SJSA1 (cell line): Measurements from ENCODE around the gene FRMD6. TPM values are rescaled to one million over a fixed set of nuclear protein-coding genes. Genes with fewer than 3 reads are reported as not detected.

Experiments used
- DNase-seq, 2 experiments: peaks; one replicate each; pipeline ENCODE4 v3.0.0-alpha.2; 2015 to 2020; ENCODE audit warnings: low spot score in 2 of 2, low read depth in 1 of 2
- H3K27ac ChIP-seq: fragments of 250-450 bp; sonication (Bioruptor Pico); 2 replicates; pipeline ENCODE4 v1.5.1; 2020; ENCODE audit warnings: mild to moderate bottlenecking, moderate library complexity
- H3K27me3 ChIP-seq: fragments of 250-450 bp; sonication (Bioruptor Pico); replicated peaks from 2 replicates; pipeline ENCODE4 v1.5.1; 2020; ENCODE audit warnings: mild to moderate bottlenecking, moderate library complexity
- H3K36me3 ChIP-seq: fragments of 250-450 bp; sonication (Bioruptor Pico); 2 replicates; pipeline ENCODE4 v1.5.1; 2020; ENCODE audit warnings: mild to moderate bottlenecking
- H3K4me1 ChIP-seq: fragments of 250-450 bp; sonication (Bioruptor Pico); replicated peaks from 2 replicates; pipeline ENCODE4 v1.6.1; 2021; ENCODE audit warnings: mild to moderate bottlenecking
- H3K4me3 ChIP-seq: fragments of 250-450 bp; sonication (Bioruptor Pico); 2 replicates; pipeline ENCODE4 v1.5.1; 2020; ENCODE audit warnings: mild to moderate bottlenecking
- H3K9me3 ChIP-seq: fragments of 250-450 bp; sonication (Bioruptor Pico); replicated peaks from 2 replicates; pipeline ENCODE4 v1.5.1; 2020; ENCODE audit warnings: mild to moderate bottlenecking
- total RNA-seq: library from RNA; depleted of rRNA; stranded (reverse); fragments of >200 nt; shearing (Covaris generic); gene quantifications from 2 replicates; pipeline ENCODE4 v1.2.3, GENCODE V29; 2014

The FRMD6 gene
- total RNA-seq, 1 experiment from 2014 or later: 108 TPM

GRCh38 chr14:51663783-51664326 lies 12.1 kb downstream of the FRMD6 start:
- H3K36me3 ChIP-seq: peaks cover 71% of the 10 kb centered on the region

GRCh38 chr14:51666070-51666469 lies 14.4 kb downstream of the FRMD6 start:
- peaks cover 17% of the 10 kb centered on the region for H3K4me1 ChIP-seq
- H3K36me3 ChIP-seq: peaks cover 55% of the 10 kb centered on the region
- H3K4me3 ChIP-seq: no peak overlapping the region
- no peak overlapping the region for H3K27ac ChIP-seq
- no peaks in the 10 kb centered on the region for H3K27me3 ChIP-seq
- no peaks in the 10 kb centered on the region for H3K9me3 ChIP-seq
- DNase-seq: no peak

More at GRCh38 chr14:51663783-51664326, 12.1 kb downstream of the FRMD6 start:
- Histone ChIP-seq H3K27ac (no peak overlapping the region), H3K27me3 (no peaks in the 10 kb centered on the region), H3K4me1 (peaks cover 17% of the 10 kb centered on the region), H3K9me3 (no peaks in the 10 kb centered on the region), H3K4me3 (no peak overlapping the region)
- no peak for DNase-seq

GRCh38 chr14:51666826-51667225 lies 15.1 kb downstream of the FRMD6 start:
- no peak for DNase-seq
- Histone ChIP-seq H3K27ac (peak overlapping the region; percentile 26; the same call in 1 of the 2 replicates), H3K4me1 (peaks cover 21% of the 10 kb centered on the region), H3K27me3 (no peaks in the 10 kb centered on the region), H3K4me3 (no peak overlapping the region), H3K9me3 (no peaks in the 10 kb centered on the region), H3K36me3 (peaks cover 55% of the 10 kb centered on the region)

GRCh38 chr14:51668870-51669269 lies 17.2 kb downstream of the FRMD6 start:
- H3K27me3 ChIP-seq: no peaks in the 10 kb centered on the region
- no peak overlapping the region for H3K4me3 ChIP-seq
- DNase-seq: no peak
- H3K36me3 ChIP-seq: peaks cover 42% of the 10 kb centered on the region
- no peak overlapping the region for H3K27ac ChIP-seq
- no peaks in the 10 kb centered on the region for H3K9me3 ChIP-seq
- H3K4me1 ChIP-seq: peaks cover 27% of the 10 kb centered on the region

GRCh38 chr14:51674294-51675002 lies 22.7 kb downstream of the FRMD6 start:
- 0 out of 2 replicates have a peak, but pooled peaks cover 2% of the 10 kb centered on the region for H3K9me3 ChIP-seq
- peaks cover 32% of the 10 kb centered on the region for H3K36me3 ChIP-seq
- peaks cover 53% of the 10 kb centered on the region for H3K4me1 ChIP-seq
- H3K27ac ChIP-seq: peak overlapping the region; percentile 37
- no peak overlapping the region for H3K4me3 ChIP-seq
- peak in 1 of 2 experiments; percentile 47 for DNase-seq
- no peaks in the 10 kb centered on the region for H3K27me3 ChIP-seq

DNA sequence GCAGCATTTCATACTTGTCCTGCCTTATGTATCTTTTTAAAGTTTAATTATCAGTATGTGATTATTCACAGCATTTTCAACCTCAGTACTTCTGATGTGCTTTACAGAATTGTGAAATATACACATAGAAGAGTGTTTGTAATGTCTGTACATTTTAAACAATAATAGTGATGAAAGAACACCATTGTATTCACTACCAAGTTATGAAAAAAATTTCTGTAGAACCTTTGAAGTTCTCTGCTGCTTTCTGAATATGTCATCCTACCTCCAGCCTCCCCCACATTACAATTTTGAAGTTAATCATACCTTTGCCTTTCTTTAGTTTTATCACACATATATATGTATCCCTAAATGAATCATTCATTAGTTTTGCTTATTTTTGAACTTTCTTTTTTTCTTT lies 24.8 kb downstream of the FRMD6 start:
- Histone ChIP-seq H3K36me3 (peaks cover 28% of the 10 kb centered on the region), H3K4me1 (peaks cover 55% of the 10 kb centered on the region), H3K27me3 (no peaks in the 10 kb centered on the region), H3K27ac (peak overlapping the region; percentile 42), H3K4me3 (no peak overlapping the region), H3K9me3 (0 out of 2 replicates have a peak, but pooled peaks cover 2% of the 10 kb centered on the region)
- DNase-seq: no peak

DNA sequence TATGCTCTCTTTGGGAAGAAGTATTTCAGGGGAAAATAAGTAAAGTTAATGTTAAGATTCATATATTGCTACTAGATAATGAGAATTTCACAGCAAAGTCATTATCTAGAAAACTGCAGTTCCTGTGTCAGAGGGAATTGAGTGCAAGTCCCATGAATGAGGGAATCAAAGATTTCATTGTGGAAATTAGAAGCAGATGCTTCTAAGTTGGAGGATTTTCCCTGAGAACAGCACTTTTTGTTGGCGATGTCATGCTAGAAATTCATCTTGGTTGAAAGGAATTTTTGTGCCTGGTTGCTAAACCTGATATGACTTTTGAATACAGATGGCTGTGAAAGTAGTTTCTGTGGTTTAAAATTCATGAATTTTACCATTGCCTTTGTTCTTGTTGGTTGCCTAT lies 25.6 kb downstream of the FRMD6 start:
- Histone ChIP-seq H3K36me3 (peaks cover 20% of the 10 kb centered on the region), H3K27me3 (no peaks in the 10 kb centered on the region), H3K4me3 (no peak overlapping the region), H3K4me1 (peaks cover 51% of the 10 kb centered on the region), H3K27ac (peak overlapping the region; percentile 42), H3K9me3 (0 out of 2 replicates have a peak, but pooled peaks cover 2% of the 10 kb centered on the region)
- DNase-seq: peak in 1 of 2 experiments; percentile 41

- H3K4me1 ChIP-seq: peaks cover 51% of the 10 kb centered on the region
- peak overlapping the region; percentile 42 for H3K27ac ChIP-seq
- H3K4me3 ChIP-seq: no peak overlapping the region
- H3K27me3 ChIP-seq: no peaks in the 10 kb centered on the region
- peaks cover 25% of the 10 kb centered on the region for H3K36me3 ChIP-seq
- DNase-seq: no peak
- 0 out of 2 replicates have a peak, but pooled peaks cover 2% of the 10 kb centered on the region for H3K9me3 ChIP-seq
Observed at GRCh38 chr14:51677738-51678137, 26.0 kb downstream of the FRMD6 start.

DNA sequence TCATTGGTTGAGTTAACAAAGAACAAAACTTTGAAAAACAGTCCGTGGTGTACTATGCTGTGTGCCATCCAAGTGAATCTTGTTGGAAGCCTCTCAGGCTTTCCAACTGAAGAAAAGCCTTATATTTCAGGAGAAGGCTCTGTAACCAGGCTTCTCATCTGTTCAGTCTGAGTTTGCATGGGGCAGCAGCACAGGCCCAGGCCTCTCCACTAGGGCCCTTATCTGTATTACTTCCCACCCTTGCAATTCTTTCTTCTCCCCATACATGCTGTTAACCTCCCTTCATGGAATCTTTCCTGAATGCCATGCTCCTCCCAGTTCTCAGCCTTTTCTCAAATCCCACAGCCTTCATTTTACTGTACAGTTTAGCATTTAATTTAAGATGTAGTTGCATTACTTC lies 28.3 kb downstream of the FRMD6 start:
- H3K27ac ChIP-seq: no peak overlapping the region
- H3K4me3 ChIP-seq: no peak overlapping the region
- no peaks in the 10 kb centered on the region for H3K27me3 ChIP-seq
- peaks cover 34% of the 10 kb centered on the region for H3K4me1 ChIP-seq
- no peak for DNase-seq
- peaks cover 23% of the 10 kb centered on the region for H3K36me3 ChIP-seq
- H3K9me3 ChIP-seq: 0 out of 2 replicates have a peak, but pooled peaks cover 2% of the 10 kb centered on the region

GRCh38 chr14:51681411-51681810 lies 29.7 kb downstream of the FRMD6 start:
- DNase-seq: no peak
- Histone ChIP-seq H3K36me3 (peaks cover 21% of the 10 kb centered on the region), H3K27me3 (no peaks in the 10 kb centered on the region), H3K9me3 (0 out of 2 replicates have a peak, but pooled peaks cover 2% of the 10 kb centered on the region), H3K27ac (no peak overlapping the region), H3K4me3 (no peak overlapping the region), H3K4me1 (peaks cover 22% of the 10 kb centered on the region)

DNA sequence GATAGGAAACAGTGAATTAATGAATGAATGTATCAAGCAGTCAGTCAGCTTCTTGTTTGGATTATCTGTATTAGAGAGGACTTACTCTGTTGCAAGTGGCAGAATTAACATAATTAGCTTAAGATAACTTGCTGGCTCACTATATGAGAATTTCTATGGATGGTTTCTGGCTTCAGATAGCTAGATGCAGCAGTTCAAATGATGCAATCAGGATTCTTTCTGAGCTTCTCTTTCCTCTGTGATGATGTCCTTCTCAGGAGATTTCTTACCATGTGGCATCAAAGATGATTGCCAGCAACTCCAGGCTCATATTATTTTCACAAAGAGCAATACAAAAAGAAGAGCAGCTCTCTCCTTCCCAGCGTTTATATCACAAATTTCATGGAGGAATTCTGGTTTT lies 30.7 kb downstream of the FRMD6 start:
- Histone ChIP-seq H3K27me3 (no peaks in the 10 kb centered on the region), H3K4me3 (no peak overlapping the region), H3K27ac (no peak overlapping the region), H3K4me1 (peaks cover 12% of the 10 kb centered on the region), H3K36me3 (peaks cover 19% of the 10 kb centered on the region), H3K9me3 (0 out of 2 replicates have a peak, but pooled peaks cover 2% of the 10 kb centered on the region)
- DNase-seq: no peak

GRCh38 chr14:51684760-51685159 lies 33.0 kb downstream of the FRMD6 start:
- Histone ChIP-seq H3K4me3 (no peak overlapping the region), H3K27me3 (no peaks in the 10 kb centered on the region), H3K9me3 (no peaks in the 10 kb centered on the region), H3K4me1 (peaks cover 2% of the 10 kb centered on the region; the same call in 1 of the 2 replicates), H3K27ac (no peak overlapping the region), H3K36me3 (peaks cover 12% of the 10 kb centered on the region)
- no peak for DNase-seq

DNA sequence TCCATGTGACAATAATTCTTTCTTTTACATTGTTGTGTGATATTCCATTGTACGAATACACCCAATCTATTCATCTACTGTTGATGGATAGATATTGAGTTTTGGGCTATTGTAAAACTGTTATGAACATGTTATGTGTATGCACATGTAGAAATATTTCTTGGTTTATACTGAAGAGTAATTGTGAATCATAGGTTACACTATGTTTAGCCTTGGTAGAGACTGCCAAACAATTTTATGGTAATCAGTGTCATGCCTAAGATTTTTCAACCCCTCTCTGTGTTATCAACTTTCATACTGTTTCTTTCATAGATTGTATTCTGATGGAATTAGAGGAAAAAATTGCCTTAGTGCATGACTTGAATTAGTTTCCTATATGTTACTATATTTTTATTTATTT lies 39.5 kb downstream of the FRMD6 start:
- Histone ChIP-seq H3K4me1 (no peaks in the 10 kb centered on the region), H3K27me3 (no peaks in the 10 kb centered on the region), H3K36me3 (peaks cover 58% of the 10 kb centered on the region), H3K27ac (no peak overlapping the region), H3K4me3 (no peak overlapping the region), H3K9me3 (no peaks in the 10 kb centered on the region)
- no peak for DNase-seq

DNA sequence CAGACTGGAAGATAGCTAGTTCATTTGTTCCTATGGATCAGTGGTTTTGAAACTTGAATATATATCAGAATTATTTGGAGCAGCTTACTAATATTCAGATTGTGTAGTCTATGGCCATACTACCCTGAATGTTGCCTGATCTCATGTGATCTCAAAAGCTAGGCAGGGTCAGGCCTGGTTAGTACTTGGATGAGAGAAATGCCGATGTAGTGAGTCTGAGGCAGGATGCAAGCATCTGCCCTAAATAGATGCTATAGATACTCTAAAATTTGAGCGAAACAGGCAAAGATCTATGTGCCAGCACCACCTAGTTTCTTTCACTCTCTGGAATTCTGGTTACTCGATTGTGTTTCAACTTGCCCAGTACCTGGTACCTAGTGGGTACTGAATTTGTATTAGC lies 40.9 kb downstream of the FRMD6 start:
- H3K36me3 ChIP-seq: peaks cover 62% of the 10 kb centered on the region
- no peaks in the 10 kb centered on the region for H3K4me1 ChIP-seq
- H3K9me3 ChIP-seq: no peaks in the 10 kb centered on the region
- no peak overlapping the region for H3K4me3 ChIP-seq
- no peak overlapping the region for H3K27ac ChIP-seq
- no peaks in the 10 kb centered on the region for H3K27me3 ChIP-seq
- DNase-seq: no peak
